CD14-positive monocyte (primary cell): ENCODE data around the gene NGRN. TPM values are rescaled to one million over a fixed set of nuclear protein-coding genes. Genes with fewer than 3 reads are reported as not detected.

Source experiments
- DNase-seq, 3 donors: peaks; one replicate each; pipeline ENCODE4 v3.0.0-alpha.2; 2011 to 2022
- H2AFZ ChIP-seq: 2 replicates; pipeline ENCODE4 v1.6.0; 2012; ENCODE audit warnings: mild to moderate bottlenecking, low read depth, low read length, inconsistent platforms; ENCODE audit not compliant: insufficient read depth, poor library complexity, severe bottlenecking
- H3K27ac ChIP-seq, 2 donors: 1 replicate in 1 of 2; 2 replicates in 1 of 2; pipeline ENCODE4 v1.5.1; 2012 to 2013; ENCODE audit warnings: low read length in 2 of 2, control low read depth in 1 of 2, inconsistent platforms in 1 of 2, low read depth in 1 of 2, mild to moderate bottlenecking in 1 of 2
- H3K27me3 ChIP-seq, 2 donors: one replicate each; pipeline versions ENCODE4 v1.6.0 to v1.6.1; 2011 to 2013; ENCODE audit warnings: low read length in 2 of 2; ENCODE audit not compliant: control insufficient read depth in 2 of 2, insufficient read depth in 2 of 2
- H3K36me3 ChIP-seq, 2 donors: replicated peaks in 1 of 2; 1 replicate in 1 of 2; 2 replicates in 1 of 2; pipeline versions ENCODE4 v1.5.1 to v1.6.1; 2012 to 2013; ENCODE audit warnings: low read length in 2 of 2, control low read depth in 1 of 2, inconsistent platforms in 1 of 2, mild to moderate bottlenecking in 1 of 2; ENCODE audit not compliant: insufficient read depth in 2 of 2, control insufficient read depth in 1 of 2
- H3K4me1 ChIP-seq, 2 donors: 1 replicate in 1 of 2; 2 replicates in 1 of 2; pipeline versions ENCODE4 v1.5.1 to v1.6.1; 2012 to 2013; ENCODE audit warnings: low read length in 2 of 2, control low read depth in 1 of 2, inconsistent platforms in 1 of 2, mild to moderate bottlenecking in 1 of 2, moderate library complexity in 1 of 2; ENCODE audit not compliant: insufficient read depth in 2 of 2, control insufficient read depth in 1 of 2
- H3K4me2 ChIP-seq: replicated peaks from 2 replicates; pipeline ENCODE3; 2012; ENCODE audit warnings: low read length, moderate library complexity, mild to moderate bottlenecking; ENCODE audit not compliant: poor library complexity, severe bottlenecking; ENCODE audit errors: extremely low read depth
- H3K4me3 ChIP-seq, 3 experiments: fragments of 200-600 bp in 1 of 3; sonication (generic) in 1 of 3; replicated peaks in 1 of 3; 1 replicate in 2 of 3; 2 replicates in 1 of 3; pipeline ENCODE4 v1.5.1; 2011 to 2013; ENCODE audit warnings: low read length in 3 of 3, mild to moderate bottlenecking in 3 of 3, control low read depth in 2 of 3, low read depth in 2 of 3, inconsistent platforms in 1 of 3, moderate library complexity in 1 of 3
- H3K79me2 ChIP-seq: 2 replicates; pipeline ENCODE4 v1.6.0; 2012; ENCODE audit warnings: mild to moderate bottlenecking, control low read depth, inconsistent platforms, low read length, moderate library complexity; ENCODE audit not compliant: insufficient read depth
- H3K9ac ChIP-seq: 2 replicates; pipeline ENCODE4 v1.6.0; 2017; ENCODE audit warnings: low read length, mild to moderate bottlenecking; ENCODE audit not compliant: insufficient read depth, poor library complexity, severe bottlenecking
- H3K9me3 ChIP-seq, 2 donors: replicated peaks in 1 of 2; 1 replicate in 1 of 2; 2 replicates in 1 of 2; pipeline versions ENCODE4 v1.5.1 to v1.6.1; 2012 to 2013; ENCODE audit warnings: low read length in 2 of 2, control low read depth in 1 of 2; ENCODE audit not compliant: control insufficient read depth in 1 of 2, insufficient read depth in 1 of 2
- H4K20me1 ChIP-seq: 2 replicates; pipeline ENCODE4 v1.6.0; 2012; ENCODE audit warnings: mild to moderate bottlenecking, low read length, control low read depth, moderate library complexity; ENCODE audit not compliant: insufficient read depth
- H3K27ac Mint-ChIP-seq, 7 donors: one replicate each; pipeline ENCODE4 v1.8.0; 2020; ENCODE audit warnings: mild to moderate bottlenecking in 7 of 7, mixed read lengths in 7 of 7, moderate library complexity in 6 of 7, inconsistent platforms in 2 of 7
- H3K27me3 Mint-ChIP-seq, 3 donors: one replicate each; pipeline ENCODE4 v1.8.0; 2021 to 2022; ENCODE audit warnings: low read depth in 3 of 3, mild to moderate bottlenecking in 3 of 3, mixed read lengths in 3 of 3, moderate library complexity in 3 of 3, inconsistent platforms in 1 of 3
- H3K36me3 Mint-ChIP-seq, 2 donors: one replicate each; pipeline ENCODE4 v1.8.0; 2020; ENCODE audit warnings: mixed read lengths in 2 of 2, inconsistent platforms in 1 of 2, mild to moderate bottlenecking in 1 of 2
- H3K4me1 Mint-ChIP-seq: one replicate; pipeline ENCODE4 v1.8.0; 2020; ENCODE audit warnings: mild to moderate bottlenecking, mixed read lengths
- H3K4me3 Mint-ChIP-seq, 2 donors: one replicate each; pipeline ENCODE4 v1.8.0; 2020; ENCODE audit warnings: mild to moderate bottlenecking in 2 of 2, mixed read lengths in 2 of 2, moderate library complexity in 1 of 2
- H3K9me3 Mint-ChIP-seq, 7 donors: one replicate each; pipeline ENCODE4 v1.8.0; 2020 to 2022; ENCODE audit warnings: mixed read lengths in 7 of 7, mild to moderate bottlenecking in 6 of 7, moderate library complexity in 6 of 7, inconsistent platforms in 2 of 7
- CTCF ChIP-seq: fragments of 200-600 bp; IDR thresholded peaks from one replicate; pipeline ENCODE4 v1.8.0; 2022; ENCODE audit warnings: antibody characterized with exemption, mild to moderate bottlenecking
- WGBS: methylation state at CpG from one replicate; pipeline ENCODE4 v1.1.5; 2013; ENCODE audit warnings: missing lambda C conversion rate; ENCODE audit not compliant: insufficient coverage; 5-methylcytosine and 5-hydroxymethylcytosine counted together
- intact Hi-C, 2 donors: fragments of 100-400 bp; cut with micrococcal nuclease; formaldehyde crosslinking; loops; one replicate each; pipeline versions ENCODE4 v1.15.0 to v1.15.1; 2023
- polyA plus RNA-seq, 3 donors: library from polyadenylated mRNA; depleted of rRNA in 1 of 3; unstranded in 2 of 3; stranded (reverse) in 1 of 3; fragments of 300-500 nt in 2 of 3; fragments of >200 nt in 1 of 3; fragmentation: Illumina TruSeq in 2 of 3; gene quantifications; 1 replicate in 2 of 3; 2 replicates in 1 of 3; pipeline ENCODE4 v1.2.3, GENCODE V29; 2012 to 2021

The NGRN gene
- polyA plus RNA-seq, 3 donors = 14.4 to 20.3 (median 18.9) TPM

DNA sequence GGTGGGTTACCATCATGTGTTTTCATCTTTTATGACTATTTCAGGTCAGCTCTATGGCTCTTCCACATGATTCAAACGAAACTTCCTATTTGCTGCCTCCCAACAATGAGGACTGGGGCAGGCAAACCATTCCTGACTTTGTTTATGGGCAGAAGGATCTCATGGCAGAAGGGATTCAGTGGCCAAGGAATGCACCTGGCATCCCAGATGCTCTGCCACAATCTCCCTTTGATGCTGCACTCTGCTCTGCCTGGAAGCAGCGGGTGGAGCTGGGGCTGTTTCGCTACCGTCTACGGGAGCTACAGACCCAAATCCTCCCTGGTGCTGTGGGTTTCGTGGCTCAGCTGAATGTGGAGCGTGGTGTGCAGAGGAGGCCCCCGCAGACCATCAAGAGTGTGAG, 24.6 kb upstream of the NGRN start:
- no peak for DNase-seq
- H3K9me3 ChIP-seq = no peaks in the 10 kb centered on the region
- no peak overlapping the region for H3K4me2 ChIP-seq
- intact Hi-C loops = no loop called here
- no peak overlapping the region for H3K4me3 ChIP-seq
- H3K79me2 ChIP-seq = no peaks in the 10 kb centered on the region
- Mint-ChIP-seq H3K9me3 (peaks cover 0 to 5% (median 0%) of the 10 kb centered on the region in 7 donors), H3K27ac (no peak overlapping the region), H3K27me3 (peaks cover 0 to 1% (median 1%) of the 10 kb centered on the region in 3 donors), H3K4me1 (peaks cover 5% of the 10 kb centered on the region), H3K4me3 (no peak overlapping the region), H3K36me3 (peaks cover 28 to 43% of the 10 kb centered on the region in 2 donors)
- H4K20me1 ChIP-seq = no peaks in the 10 kb centered on the region
- H3K9ac ChIP-seq = no peak overlapping the region
- no peaks in the 10 kb centered on the region for H3K4me1 ChIP-seq
- peaks cover 18 to 38% of the 10 kb centered on the region in 2 donors for H3K36me3 ChIP-seq
- H3K27me3 ChIP-seq = no peaks in the 10 kb centered on the region
- no peak overlapping the region for H3K27ac ChIP-seq
- no peak overlapping the region for H2AFZ ChIP-seq
- TF ChIP-seq CTCF = no peak
- 94% methylated on average over 8 of the region's 8 CpGs for WGBS

- no peaks in the 10 kb centered on the region for H3K27me3 ChIP-seq
- H3K4me2 ChIP-seq = no peak overlapping the region
- H3K36me3 ChIP-seq = peaks cover 18 to 32% of the 10 kb centered on the region in 2 donors
- DNase-seq = no peak
- H3K27me3 Mint-ChIP-seq = peaks cover 0 to 4% (median 1%) of the 10 kb centered on the region in 3 donors
- H3K4me1 Mint-ChIP-seq = peaks cover 5% of the 10 kb centered on the region
- H2AFZ ChIP-seq = no peak overlapping the region
- H3K27ac Mint-ChIP-seq = peak overlapping the region in 1 of 7 donors; percentile 12
- H3K36me3 Mint-ChIP-seq = peaks cover 23 to 36% of the 10 kb centered on the region in 2 donors
- TF ChIP-seq CTCF = no peak
- no peak overlapping the region for H3K4me3 ChIP-seq
- 90% methylated on average over 17 of the region's 22 CpGs for WGBS
- no peaks in the 10 kb centered on the region for H4K20me1 ChIP-seq
- peaks cover 0 to 5% (median 0%) of the 10 kb centered on the region in 7 donors for H3K9me3 Mint-ChIP-seq
- no peak overlapping the region for H3K9ac ChIP-seq
- intact Hi-C loops = no loop called here
- no peaks in the 10 kb centered on the region for H3K79me2 ChIP-seq
- no peaks in the 10 kb centered on the region for H3K9me3 ChIP-seq
- no peak overlapping the region for H3K4me3 Mint-ChIP-seq
- H3K4me1 ChIP-seq = no peaks in the 10 kb centered on the region
- no peak overlapping the region for H3K27ac ChIP-seq
These were observed 23.9 kb upstream of the NGRN start for GRCh38 chr15:90241343-90242192.
